GM19035 (cell line): ENCODE data around the gene GNAQ.
"Not testable (repeated sequence)": the region's sequence is repeated elsewhere in the genome, so short reads cannot be mapped to it uniquely, and the experiment has no call there.

Experiments used
- ATAC-seq: cut with Tn5 transposase; IDR thresholded peaks from one replicate; pipeline ENCODE4 v1.9.1; 2021; ENCODE audit not compliant: unreplicated experiment

The GNAQ gene

DNA sequence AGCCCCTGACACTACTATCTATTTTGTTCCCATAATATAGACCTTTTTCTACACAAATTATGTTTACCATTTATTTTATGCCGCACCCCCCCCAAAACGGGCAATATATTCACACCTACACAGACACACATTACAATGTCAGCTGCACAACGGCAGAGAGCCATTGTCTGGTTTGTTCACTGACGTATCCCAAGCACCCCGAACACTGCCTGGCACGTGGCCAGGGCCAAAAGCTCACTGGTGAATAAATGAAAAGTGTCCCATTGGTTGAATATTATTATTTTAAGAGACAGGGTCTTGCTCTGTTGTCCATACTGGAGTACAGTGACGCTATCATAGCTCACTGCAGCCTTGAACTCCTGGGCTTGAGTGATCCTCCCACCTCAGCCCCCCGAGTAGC is 150.5 kb downstream of the GNAQ start:
- no peak for ATAC-seq

DNA sequence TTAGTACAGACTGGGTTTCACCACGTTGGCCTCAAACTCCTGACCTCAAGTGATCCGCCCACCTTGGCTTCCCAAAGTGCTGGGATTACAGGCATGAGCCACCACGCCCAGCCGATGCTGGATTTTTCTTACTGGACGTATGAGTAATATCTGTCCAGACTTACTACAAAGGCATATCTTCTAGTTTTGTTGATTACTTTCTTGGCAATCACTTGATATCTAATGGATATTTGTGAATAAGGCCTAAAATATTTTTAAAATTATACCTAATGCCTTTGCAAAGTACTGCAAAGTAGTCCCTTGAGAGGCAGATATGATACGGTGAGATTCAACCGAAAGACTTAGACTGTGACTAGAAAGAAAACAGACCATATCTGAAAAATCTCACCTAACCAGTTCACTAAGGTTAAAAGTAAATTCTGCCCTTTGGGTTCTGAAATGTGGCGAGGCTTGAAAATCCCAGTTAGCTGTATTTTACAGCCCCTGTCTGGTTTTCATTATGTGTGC is 152.1 kb downstream of the GNAQ start:
- ATAC-seq = no peak

DNA sequence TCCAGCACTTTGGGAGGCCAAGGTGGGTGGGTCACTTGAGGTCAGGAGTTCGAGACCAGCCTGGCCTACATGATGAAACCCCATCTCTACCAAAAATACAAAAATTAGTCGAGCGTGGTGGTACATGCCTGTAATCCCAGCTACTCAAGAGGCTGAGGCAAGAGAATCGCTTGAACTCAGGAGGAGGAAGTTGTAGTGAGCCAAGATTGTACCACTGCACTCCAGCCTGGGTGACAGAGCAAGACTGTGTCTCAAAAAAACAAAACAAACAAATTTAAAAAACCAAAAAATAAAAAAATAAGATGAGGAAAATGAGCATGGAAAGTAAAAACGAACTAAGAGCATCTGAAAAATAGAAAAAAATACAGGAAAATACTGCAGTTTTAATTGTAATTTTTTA is 152.8 kb downstream of the GNAQ start:
- not testable (repeated sequence) for ATAC-seq

DNA sequence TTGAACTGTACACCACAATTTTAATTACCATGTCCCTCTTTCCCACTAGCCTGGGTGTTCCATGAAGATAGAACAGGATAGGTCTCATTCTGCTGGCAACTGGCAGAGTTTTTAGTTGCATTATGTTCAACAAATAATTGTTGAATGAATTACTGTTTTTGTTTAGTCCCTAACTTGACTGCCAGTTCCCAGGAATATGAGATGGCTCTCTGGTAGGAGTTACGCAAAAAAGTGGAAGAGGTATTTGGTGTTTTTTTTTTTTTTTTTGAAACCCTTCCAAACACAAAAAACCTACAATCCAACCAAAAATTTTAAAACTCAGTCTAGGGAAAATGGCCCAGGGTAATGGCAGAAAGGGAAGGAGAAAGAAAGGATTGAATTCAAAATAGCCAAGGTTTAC is 153.6 kb downstream of the GNAQ start:
- no peak for ATAC-seq

DNA sequence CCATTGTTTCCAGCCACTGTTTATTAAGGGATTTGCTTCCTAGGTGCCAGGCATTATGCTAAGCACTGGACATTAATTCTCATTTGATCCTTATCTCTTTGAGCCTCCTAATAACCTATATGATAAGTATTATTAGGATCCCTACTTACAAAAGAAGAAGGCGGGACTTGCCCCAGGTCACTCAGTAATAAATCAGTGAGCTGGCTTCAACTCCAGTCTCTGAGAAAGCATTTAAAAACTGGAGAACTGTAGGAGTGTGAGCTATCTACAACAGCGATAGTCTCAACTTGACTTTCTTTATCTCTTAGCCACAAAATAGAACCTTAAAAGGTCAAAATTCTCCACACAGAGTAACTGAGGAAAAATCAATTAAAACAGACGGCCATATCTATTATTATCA is 155.0 kb downstream of the GNAQ start:
- ATAC-seq = no peak

DNA sequence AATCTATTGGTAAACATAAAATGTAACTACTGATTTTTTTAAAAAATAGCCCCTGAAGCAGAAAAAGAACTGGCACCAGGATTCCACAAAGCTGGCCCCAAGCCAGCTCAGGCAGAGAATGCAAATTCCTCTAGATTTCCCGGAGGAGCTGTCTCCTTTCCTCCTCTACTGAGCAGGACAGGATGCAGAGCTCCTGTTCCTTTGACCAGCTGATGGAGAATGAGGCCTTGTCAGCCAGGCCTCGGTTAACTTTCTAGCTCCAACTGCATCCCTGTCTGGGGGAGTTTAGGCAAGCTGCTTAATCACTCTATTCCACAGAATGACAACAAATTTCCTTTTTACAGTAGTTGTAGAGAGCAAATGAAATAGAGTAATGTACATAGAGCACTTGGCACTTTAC is 155.5 kb downstream of the GNAQ start:
- no peak for ATAC-seq

DNA sequence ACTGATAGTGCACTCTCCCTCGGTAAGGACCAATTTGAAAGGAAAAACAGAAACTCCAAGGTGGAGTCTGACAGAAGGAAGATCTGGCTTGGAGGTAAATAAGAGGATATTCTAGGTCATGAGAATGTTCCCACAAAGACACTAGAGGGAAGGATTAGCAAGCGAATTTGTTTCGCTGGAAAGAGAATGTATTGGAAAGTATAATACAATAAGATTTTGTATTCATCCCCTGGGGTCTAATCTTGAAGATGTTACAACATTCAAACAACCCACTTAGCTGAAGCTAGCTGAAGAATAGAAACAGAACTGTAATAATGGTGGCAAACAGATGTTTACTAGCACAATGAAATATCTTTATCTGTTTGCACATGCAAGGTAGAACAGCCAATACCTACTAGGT is 158.7 kb downstream of the GNAQ start:
- ATAC-seq = no peak

DNA sequence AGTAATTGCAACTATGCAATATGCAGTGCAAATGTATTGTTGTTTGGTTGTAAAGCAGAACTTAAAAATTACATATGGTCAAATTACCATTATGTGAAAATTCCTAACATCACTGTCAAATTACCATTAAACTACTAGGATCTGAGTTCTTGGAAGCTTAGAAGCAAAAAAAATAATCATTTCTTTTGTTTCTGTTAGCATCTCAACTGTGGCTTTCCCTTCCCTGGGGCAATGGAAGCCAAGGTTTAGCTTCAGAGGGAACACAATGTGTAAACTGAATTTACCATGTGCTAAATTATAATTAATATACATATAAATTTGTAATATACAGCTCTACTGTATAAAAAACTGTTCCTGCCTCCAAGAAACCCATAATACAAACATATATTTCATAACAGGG is 159.4 kb downstream of the GNAQ start:
- no peak for ATAC-seq

DNA sequence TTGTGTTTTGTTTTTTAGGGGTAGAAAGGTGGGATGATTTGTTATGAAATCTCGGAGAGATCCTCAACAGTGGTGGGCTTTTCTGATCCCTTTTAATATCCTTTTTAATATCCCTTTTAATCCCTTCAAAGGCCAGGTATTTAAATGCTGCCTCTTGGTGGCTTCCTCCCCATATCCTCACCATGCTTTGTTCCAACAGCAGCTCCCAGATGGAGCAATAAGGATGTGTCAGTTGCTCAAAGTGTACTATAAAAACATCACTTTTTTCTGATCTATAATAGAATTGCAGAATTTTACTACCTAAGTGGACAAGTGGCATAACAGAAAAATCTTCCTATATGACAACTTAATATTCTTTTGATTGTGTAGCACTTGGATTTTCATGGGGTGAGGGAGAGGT is 160.1 kb downstream of the GNAQ start:
- ATAC-seq = no peak

DNA sequence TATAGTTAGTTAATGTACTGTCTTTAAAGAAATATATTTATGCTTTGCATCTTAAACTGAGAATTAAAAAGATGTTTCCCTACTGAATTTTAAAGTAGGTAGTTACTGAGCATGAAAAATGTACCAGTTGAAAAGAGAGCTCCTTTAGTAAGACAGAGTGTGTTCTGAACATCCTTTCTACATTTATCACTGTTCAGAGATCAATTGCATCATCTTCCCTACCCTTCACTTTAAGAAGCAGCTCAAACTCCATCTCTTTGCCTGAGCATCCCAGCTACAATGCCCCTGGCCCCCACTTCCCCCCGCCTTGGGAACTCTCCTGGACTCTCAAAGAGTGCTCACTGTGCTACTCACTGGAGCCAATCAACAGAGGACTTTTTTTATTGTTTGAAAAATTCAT is 164.7 kb downstream of the GNAQ start:
- ATAC-seq = no peak

DNA sequence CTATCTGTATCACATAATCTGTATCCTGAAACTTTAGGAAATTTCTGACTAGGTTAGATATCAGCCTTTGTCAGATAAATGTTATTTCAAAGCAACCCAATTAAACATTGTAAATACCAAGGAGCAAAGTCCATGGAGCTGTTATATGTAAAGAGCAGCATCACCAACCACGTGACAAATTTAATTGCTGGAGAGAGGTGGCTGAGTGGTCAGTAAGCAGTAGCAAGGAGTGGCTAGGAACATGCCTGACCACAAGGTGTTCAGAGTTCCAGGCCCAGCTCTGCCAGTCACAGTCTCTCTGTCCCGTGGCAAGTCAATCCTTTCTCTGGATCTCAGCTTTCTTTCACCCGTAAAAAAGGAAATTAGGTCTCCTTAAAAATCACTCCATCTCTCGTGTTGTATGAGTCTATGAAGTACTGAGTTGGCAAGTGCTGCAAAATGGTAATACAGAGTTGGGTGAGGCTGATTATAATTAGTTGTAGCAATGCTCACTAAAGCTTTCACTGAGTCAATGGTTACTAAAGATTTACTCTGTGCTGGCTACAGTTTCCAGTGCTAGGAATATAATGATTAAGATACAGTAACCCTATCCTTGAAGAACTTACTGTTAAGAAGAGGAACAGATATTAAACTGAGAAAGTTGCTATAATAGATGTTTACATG is 166.1 kb downstream of the GNAQ start:
- ATAC-seq = no peak

DNA sequence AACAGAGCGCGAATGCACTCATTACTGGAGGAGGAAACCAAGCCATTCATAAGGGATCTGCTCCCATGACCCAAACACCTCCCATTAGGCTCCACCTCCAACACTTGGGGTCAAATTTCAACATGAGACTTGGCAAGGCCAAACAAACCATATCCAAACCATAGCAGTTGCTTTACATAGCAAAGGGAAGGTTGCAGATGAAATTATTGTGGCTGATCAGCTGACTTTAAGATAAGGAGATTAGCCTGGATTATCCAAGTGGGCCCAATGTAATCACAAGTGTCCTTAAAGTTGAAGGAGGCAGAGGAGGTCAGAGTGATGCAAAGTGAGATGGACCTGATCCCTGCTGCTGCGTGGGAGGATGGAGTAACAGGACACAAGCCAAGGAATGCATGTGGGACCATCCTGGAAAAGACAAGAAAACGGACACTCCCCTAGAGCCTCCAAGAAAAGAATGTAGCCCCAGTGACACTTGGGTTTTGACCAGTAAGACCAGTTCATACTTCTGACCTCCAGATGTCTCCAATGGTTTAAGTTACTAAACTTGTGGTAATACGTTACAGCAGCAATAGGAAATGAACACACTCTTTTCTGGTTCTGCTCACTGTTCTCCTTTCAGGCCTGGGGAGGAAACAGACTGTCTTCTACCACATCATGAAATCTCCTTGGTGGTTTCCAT is 167.3 kb downstream of the GNAQ start:
- no peak for ATAC-seq

DNA sequence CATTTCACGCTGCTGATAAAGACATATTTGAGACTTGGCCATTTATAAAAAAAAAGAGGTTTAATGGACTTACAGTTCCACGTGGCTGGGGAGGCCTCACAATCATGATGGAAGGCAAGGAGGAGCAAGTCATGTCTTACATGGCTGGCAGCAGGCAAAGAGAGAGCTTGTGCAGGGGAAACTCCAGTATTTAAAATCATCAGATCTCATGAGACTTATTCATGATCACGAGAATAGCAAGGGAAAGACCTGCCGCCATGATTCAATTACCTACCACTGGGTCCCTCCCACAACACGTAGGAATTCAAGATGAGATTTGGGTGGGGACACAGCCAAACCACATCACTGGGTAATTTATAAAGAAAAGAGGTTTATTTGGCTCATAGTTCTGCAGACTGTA is 168.0 kb downstream of the GNAQ start:
- ATAC-seq = not testable (repeated sequence)

DNA sequence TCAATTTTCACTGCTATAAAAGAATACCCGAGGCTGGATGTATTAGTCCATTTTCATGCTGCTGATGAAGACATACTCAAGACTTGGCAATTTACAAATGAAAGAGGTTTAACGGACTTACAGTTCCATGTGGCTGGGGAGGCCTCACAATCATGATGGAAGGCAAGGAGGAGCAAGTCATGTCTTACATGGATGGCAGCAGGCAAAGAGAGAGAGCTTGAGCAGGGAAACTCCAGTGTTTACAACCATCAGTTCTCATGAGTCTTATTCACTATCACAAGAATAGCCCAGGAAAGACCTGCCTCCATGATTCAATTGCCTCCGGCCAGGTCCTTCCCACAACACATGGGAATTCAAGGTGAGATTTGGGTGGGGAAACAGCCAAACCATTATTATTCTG is 170.7 kb downstream of the GNAQ start:
- ATAC-seq = not testable (repeated sequence)

DNA sequence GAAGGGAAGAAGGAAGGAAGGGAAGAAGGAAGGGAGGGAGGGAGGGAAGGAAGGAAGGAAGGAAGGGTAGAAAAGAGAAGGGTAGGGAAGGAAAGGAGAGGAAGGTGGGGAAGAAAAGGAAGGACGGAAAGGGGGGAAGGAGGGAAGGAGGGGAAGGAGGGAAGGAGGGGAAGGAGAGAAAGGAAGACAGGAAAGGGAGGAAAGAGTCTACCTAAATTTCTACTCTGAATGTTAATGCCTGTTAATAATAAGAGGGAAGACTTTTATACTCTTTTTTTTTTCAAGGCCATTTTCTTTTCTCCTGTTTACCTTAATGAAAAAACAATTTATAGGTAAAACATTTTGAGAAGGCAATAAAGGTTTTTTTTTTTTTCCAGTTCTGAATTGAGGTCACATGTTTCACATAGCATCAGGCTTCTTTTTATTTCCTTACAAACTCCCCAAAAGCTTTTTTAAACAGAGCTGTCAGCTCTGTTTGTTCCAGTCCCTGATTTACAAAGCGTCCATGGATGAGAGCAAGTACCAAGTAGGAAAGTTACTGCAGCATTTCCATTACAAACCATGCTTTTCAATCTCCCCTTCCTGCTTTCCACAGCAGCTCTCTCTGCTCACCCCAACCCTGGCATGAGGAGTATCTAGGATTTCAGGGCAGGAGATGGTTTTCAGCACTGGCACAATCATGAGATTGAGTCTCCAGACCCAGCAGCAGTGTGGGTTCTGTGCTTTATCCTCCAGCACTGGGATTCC is 173.9 kb downstream of the GNAQ start:
- no peak for ATAC-seq

DNA sequence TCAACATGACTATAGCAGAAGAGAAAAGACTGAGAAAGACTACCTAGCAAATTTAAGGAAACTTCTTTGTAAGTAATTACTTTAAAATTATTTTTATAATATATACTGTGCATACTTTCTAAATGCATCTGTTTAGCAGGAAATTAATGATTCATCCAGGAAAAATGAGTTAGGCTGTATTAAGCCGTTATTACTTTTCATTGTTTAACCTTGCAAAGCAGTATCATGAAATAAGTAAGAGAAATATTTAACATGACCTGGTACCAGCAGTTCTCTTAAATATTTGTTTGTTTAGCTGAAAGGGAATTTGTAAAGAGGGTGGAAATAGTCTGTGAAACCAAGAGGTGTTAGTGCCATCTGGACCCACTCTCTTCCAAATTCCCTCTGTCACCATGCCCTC is 175.0 kb downstream of the GNAQ start:
- ATAC-seq = no peak

DNA sequence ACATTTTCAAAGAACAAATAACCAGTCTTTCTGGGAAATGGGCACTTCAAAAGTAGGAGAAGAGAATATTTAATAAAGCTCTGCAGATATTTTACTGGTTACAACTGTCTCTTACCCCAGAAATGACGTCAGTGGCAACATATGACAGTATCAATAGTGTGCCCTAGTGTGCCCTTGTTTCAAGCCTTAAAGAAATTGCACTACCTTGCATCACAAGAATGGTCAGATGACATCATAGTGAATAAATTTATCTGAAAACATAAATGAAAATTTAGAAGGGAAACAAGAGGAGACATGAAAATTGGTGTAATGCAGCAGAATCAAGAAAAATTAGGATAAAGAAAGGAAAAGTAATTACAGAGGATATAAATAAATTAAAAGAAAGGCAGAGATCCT is 176.7 kb downstream of the GNAQ start:
- ATAC-seq = no peak

DNA sequence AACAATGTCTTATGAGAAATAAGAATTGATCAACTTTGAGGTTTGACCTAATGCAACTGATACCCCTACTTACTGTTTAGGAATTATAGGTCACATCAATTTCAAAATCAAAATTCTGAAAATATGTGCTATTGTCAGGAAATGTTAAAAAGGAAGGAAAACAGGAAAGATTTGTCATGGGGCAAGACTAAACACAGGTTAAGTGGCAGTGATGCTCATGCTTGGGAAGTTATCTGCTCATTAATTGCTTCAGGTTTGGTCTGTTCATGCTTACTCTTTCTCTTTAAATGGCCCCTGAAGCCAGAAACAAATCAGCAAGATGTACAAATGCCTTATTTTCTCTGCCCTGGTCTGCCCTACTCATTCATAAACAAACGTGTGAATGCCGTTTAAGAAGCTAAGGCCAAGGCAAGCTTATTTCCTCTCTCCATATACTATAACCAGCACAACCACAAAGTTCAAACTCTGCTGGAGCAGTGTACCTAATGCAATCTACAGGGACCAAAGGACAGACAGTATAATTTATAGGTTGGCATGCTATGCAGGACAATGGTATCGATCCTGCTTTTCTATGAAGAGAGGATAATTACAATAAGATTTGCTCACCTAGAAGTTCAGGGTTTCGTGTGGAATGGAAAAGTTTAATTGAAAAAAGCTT is 177.2 kb downstream of the GNAQ start:
- ATAC-seq = no peak

DNA sequence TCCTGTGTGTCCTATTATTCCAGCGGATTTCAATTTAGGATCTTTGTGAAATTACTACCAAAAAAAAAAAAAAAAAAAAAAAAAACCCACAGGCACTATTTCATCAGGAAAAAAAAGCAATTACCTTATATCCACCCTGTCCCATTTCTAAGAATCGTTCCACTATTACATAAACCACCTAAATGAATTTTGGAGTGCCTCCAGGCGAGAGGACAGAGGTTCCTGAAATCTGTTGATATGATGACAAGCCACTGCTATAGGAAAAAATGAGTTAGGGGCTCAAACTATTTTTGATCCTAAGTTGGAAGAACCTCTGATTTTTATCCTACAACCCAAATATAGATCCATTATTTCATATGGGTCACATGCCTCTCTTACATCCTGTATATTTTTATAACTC is 177.9 kb downstream of the GNAQ start:
- no peak for ATAC-seq

DNA sequence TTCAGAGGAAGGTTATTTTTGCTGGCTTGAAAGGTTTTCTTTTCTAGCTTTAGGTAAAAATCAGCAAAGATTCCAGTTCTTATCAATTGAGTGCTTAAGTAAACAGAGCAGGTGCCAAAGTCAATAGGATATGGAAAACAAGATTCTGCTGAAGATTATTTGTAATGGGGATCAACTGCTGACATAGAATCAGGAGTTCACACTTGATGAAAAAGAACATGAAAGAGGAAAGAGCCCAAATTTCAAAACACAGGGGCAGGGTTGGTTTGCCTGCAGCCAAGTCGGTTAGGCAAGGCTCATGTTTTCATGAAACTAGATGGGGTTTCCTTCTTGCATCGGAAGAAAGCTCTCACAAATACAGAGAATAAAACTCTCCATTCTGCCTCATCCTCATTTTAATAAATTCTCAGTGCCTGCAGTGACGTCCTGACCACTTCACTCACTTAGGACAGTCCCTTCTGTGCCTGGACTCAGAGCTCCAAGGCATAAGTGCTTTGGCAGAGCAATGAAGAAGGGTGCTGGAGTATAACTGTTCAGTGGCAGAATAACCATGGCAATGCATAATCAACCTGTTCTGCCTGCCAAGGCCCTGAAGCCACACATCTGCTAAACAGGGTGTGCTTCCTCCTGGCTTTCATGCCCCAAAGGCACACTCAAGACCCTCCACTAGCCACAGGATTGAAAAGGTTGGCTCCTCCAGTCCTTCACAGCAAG is 179.6 kb downstream of the GNAQ start:
- no peak for ATAC-seq

DNA sequence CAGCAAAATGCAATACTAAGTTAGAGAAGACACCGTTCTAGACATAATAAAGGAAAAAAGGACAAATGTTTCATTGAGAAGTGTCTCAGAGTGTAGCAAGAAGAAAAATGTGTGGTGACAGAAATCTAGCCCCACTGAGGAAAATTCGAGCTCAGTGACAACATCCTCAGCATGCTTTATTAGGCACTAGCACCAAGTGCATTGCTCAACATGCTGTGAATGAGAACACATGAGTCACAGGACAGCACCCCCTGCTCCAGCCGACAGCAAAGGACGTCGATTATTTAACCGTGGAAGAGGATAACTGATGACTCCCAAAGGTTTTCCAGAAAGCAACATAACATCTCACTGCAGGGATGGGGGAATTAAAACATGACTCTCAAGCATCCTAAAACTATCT is 182.7 kb downstream of the GNAQ start:
- no peak for ATAC-seq
